AG04450 (cell line): ENCODE results near the gene PPP1R36. TPM values are rescaled to one million over a fixed set of nuclear protein-coding genes. Genes with fewer than 3 reads are reported as not detected.

ENCODE experiments used
- CTCF ChIA-PET: fragments of 300-600, 350-600 bp; formaldehyde crosslinking; extraction: SDS; loops from one replicate; lab custom pipeline; 2022; ENCODE audit warnings: antibody characterized with exemption, inconsistent platforms; lab: Charles Lee
- POLR2A ChIA-PET: fragments of 350-600 bp; formaldehyde crosslinking; extraction: SDS; loops from one replicate; lab custom pipeline; 2021; ENCODE audit warnings: antibody characterized with exemption, inconsistent platforms; lab: Yijun Ruan, JAX
- DNase-seq: peaks from one replicate; pipeline ENCODE4 v3.0.0-alpha.2; 2011; ENCODE audit warnings: low read depth, low spot score
- H3K27ac ChIP-seq: one replicate; pipeline ENCODE4 v1.5.1; 2012; ENCODE audit warnings: low read depth, low read length, control low read depth
- H3K27me3 ChIP-seq: one replicate; pipeline ENCODE4 v1.6.0; 2012; ENCODE audit warnings: low read length; ENCODE audit not compliant: control insufficient read depth, insufficient read depth
- H3K4me3 ChIP-seq: 2 replicates; pipeline ENCODE4 v1.5.1; 2011; ENCODE audit warnings: mild to moderate bottlenecking, low read depth, low read length, control low read depth
- H3K9me3 ChIP-seq: 2 replicates; pipeline ENCODE4 v1.5.1; 2012; ENCODE audit warnings: low read length; ENCODE audit not compliant: control insufficient read depth, insufficient read depth
- polyA plus RNA-seq: library from polyadenylated mRNA; depleted of rRNA; stranded (reverse); fragments of >200 nt; gene quantifications from 2 replicates; pipeline ENCODE4 v1.2.3, GENCODE V29; 2011
- TF ChIP-seq, protein P1 (sequence below): IDR thresholded peaks from 2 replicates; pipeline ENCODE4 v1.5.1; 2011; ENCODE audit warnings: low read depth, low read length, control low read depth, inconsistent platforms

Gene PPP1R36
- polyA plus RNA-seq, 1 experiment = 0.38 TPM

DNA sequence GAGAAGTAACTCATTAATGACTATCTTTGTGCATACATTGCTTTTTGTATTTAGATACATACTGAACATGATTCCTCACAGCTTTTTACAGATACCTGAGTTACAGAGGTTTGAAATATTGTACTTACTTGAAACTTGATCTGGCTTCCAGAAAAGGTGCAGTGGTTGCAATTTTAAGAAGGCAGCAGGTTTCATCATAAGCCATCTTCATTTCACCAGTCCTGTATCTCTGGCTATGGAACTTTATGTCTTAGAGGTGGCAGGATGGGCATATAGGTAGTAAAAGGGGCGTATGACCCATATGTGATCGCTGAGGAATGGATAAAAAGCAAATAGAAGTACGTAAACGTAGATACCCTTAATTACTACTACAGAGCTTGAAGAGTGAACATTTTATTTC lies 31.5 kb upstream of the PPP1R36 start:
- no peak overlapping the region for H3K27ac ChIP-seq
- TF ChIP-seq, protein P1, sequence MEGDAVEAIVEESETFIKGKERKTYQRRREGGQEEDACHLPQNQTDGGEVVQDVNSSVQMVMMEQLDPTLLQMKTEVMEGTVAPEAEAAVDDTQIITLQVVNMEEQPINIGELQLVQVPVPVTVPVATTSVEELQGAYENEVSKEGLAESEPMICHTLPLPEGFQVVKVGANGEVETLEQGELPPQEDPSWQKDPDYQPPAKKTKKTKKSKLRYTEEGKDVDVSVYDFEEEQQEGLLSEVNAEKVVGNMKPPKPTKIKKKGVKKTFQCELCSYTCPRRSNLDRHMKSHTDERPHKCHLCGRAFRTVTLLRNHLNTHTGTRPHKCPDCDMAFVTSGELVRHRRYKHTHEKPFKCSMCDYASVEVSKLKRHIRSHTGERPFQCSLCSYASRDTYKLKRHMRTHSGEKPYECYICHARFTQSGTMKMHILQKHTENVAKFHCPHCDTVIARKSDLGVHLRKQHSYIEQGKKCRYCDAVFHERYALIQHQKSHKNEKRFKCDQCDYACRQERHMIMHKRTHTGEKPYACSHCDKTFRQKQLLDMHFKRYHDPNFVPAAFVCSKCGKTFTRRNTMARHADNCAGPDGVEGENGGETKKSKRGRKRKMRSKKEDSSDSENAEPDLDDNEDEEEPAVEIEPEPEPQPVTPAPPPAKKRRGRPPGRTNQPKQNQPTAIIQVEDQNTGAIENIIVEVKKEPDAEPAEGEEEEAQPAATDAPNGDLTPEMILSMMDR = no peak
- DNase-seq = no peak
- ChIA-PET POLR2A (interaction anchor here (1.0 to 1.2 kb wide), 2 partner anchors 14 to 22 kb away, joined by 3 read pairs; partner anchors contain the start of genes HSPA2, ZBTB1 and ZBTB25), CTCF (interaction anchor here (0.6 to 1.1 kb wide), 2 partner anchors 8 to 118 kb away, joined by 3 read pairs; no protein-coding TSS in a partner anchor)
- no peaks in the 10 kb centered on the region for H3K27me3 ChIP-seq
- H3K4me3 ChIP-seq = no peak overlapping the region
- H3K9me3 ChIP-seq = no peaks in the 10 kb centered on the region

DNA sequence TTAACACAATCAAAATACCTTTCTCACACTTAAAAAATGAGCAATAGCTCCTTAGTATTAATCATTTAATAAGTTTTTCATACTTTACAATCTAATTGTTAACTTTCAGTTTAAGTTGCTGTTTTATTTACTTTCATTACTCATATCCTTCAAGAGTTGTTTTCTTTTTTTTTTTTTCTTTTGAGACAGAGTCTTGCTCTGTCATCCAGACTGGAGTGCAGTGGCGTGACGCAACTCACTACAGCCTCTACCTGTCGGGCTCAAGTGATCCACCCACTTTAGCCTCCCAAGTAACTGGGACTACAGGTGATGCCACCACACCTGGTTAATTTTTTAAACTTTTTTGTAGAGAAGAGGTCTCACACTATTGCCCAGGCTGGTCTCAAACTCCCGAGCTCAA lies 29.1 kb upstream of the PPP1R36 start:
- H3K9me3 ChIP-seq = no peaks in the 10 kb centered on the region
- ChIA-PET POLR2A (no interaction called here), CTCF (interaction anchor here (0.5 to 8.3 kb wide), 5 partner anchors 10 to 370 kb away, joined by 3 to 60 read pairs (median 9); partner anchors contain the start of gene HSPA2)
- no peak overlapping the region for H3K4me3 ChIP-seq
- DNase-seq = no peak
- TF ChIP-seq, protein P1 = no peak
- no peak overlapping the region for H3K27ac ChIP-seq
- no peaks in the 10 kb centered on the region for H3K27me3 ChIP-seq

DNA sequence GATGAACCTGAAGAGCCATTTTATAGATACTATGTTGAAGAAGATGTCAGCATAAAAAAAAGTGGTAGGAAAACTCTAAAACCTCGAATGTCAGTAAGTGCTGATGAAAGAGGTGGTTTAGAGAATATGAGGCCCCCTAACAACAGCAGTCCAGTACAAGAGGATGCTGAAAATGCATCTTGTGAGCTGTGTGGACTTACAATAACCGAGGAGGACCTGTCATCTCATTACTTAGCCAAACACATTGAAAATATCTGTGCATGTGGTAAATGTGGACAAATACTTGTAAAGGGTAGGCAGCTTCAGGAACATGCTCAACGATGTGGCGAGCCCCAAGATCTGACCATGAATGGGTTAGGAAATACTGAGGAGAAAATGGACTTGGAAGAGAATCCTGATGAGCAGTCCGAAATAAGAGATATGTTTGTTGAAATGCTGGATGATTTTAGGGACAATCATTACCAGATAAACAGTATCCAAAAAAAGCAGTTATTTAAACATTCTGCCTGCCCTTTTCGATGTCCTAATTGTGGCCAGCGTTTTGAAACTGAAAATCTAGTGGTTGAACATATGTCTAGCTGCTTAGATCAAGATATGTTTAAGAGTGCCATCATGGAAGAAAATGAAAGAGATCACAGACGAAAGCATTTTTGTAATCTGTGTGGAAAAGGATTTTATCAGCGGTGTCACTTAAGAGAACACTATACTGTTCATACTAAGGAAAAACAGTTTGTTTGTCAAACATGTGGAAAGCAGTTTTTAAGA lies 27.0 kb upstream of the PPP1R36 start:
- ChIA-PET CTCF (interaction anchor here (0.6 to 8.3 kb wide), 5 partner anchors 12 to 114 kb away, joined by 7 to 60 read pairs (median 9); partner anchors contain the start of gene HSPA2), POLR2A (no interaction called here)
- Histone ChIP-seq H3K9me3 (no peaks in the 10 kb centered on the region), H3K27me3 (no peaks in the 10 kb centered on the region), H3K4me3 (no peak overlapping the region), H3K27ac (no peak overlapping the region)
- TF ChIP-seq, protein P1 = no peak
- no peak for DNase-seq

DNA sequence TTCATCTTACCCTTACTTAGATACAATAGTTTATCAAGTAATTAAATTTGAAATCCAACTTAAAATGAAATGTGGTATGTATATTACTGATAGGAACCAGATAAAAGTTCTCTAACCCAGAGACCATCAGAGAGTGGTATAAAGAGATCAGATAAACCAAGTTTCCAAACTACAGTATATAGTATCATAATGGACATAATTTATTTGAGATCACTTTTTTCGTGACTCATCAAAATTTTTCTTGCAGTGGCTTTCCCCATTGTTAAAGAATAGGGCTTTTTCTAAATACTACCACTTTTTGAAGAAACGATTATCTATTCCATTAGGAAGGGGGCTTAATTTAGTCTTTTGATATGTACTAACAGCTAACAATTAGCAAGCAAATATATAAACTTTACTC lies 24.4 kb upstream of the PPP1R36 start:
- no peak overlapping the region for H3K27ac ChIP-seq
- ChIA-PET CTCF (interaction anchor here (1.1 to 8.3 kb wide), 2 partner anchors 15 to 146 kb away, joined by 3 to 60 read pairs; no protein-coding TSS in a partner anchor), POLR2A (no interaction called here)

More for the DNA sequence above, 24.4 kb upstream of the PPP1R36 start:
- DNase-seq = no peak
- TF ChIP-seq, protein P1 = no peak
- Histone ChIP-seq H3K9me3 (no peaks in the 10 kb centered on the region), H3K4me3 (no peak overlapping the region), H3K27me3 (no peaks in the 10 kb centered on the region)
